ENCODE measurements around the gene CEACAM18.

DNA sequence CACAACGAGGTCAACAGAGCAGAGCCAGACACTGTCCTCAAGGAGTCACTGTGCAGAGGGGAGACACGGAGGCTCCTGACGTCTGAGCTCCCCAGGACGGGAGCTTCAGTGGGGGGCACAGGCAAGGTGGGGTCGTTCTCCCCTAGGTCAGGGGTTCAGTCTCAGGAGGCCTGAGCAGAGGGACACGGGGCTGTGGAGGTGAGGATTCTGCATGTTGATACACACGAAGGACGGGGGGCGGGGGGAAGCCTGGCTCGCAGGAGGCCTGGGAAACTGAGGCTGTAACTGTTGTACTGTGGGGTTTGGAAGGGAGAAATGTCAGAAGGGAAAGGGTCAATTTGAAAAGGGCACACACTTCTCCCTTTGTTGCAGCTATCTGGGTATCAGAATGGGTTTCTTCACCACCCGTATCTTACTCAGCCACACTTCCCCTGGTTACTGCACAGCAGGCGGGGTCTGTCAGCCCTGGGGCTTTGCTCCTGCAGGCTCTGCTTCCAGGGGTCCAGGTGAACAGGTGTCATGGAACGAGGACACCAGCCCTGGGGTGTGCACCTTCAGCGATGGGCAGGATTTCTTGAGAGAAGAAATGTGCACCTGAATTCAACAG lies 19.3 kb upstream of the CEACAM18 start:
- TF ChIP-seq CTCF (conservative IDR thresholded peaks at IDR 0.05; ENCODE audit: low read depth, low read length) (no peak), RFX5 (IDR thresholded peaks at IDR 0.05; ENCODE audit: low read depth, low read length) (no peak), POLR2A (IDR thresholded peaks at IDR 0.05; ENCODE audit: low read depth, low read length) (no peak), RAD21 (IDR thresholded peaks at IDR 0.05; ENCODE audit: low read length) (no peak), MAZ (IDR thresholded peaks at IDR 0.05; ENCODE audit: borderline replicate concordance, low read depth, low read length) (no peak), ELK1 (IDR thresholded peaks at IDR 0.05; ENCODE audit: borderline replicate concordance, low read depth, low read length) (no peak), USF2 (IDR thresholded peaks at IDR 0.05; ENCODE audit: low read depth, low read length) (no peak), BHLHE40 (IDR thresholded peaks at IDR 0.05; ENCODE audit: low read depth, low read length) (no peak), MAFK (IDR thresholded peaks at IDR 0.05; ENCODE audit: low read depth, low read length) (no peak), SMC3 (IDR thresholded peaks at IDR 0.05; ENCODE audit: low read depth, low read length) (no peak), RCOR1 (IDR thresholded peaks at IDR 0.05; ENCODE audit: insufficient replicate concordance, low read length) (no peak), NFE2L2 (IDR thresholded peaks at IDR 0.05; ENCODE audit: low read depth, low read length) (no peak)

All from IMR-90 (cell line).